ENCODE data around the gene IL34.
"Not testable (repeated sequence)": the region's sequence is repeated elsewhere in the genome, so short reads cannot be mapped to it uniquely, and the experiment has no call there.

The IL34 gene

DNA sequence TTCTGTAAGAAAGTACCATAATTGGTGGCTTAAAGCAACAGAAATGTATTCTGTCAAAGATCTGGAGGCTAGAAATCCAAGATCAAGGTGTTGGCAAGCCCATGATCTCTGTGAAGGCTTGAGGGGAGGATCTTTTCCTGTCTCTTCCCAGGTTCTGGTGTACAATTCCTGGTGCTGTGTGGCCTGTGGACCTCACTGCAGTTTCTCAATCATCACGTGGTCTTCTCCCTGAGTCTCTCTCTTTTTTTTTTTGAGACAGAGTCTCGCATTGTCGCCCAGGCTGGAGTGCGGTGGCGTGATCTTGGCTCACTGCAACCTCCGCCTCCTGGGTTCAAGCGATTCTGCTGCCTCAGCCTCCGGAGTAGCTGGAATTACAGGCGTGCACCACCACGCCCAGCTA is 12.7 kb upstream of the IL34 start:
- not testable (repeated sequence) for DNase-seq

DNA sequence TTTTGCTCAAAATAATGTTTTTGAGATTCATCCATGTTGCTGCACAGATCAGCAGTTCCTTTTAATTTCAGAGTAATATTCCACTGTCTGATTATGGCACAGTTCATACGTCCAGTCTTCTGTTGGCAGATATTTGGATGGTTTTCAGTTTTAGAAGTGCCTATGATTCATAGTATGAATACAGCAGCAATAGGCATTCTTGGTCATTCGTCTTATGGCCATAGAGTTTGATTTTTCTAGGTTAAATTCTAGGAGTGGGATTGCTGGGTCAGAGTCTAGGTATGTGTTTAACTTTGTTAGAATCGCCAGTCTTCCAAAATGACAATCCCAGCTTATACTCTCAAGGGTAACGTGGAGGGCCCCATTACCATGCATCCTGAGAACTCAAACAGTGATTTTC is 11.5 kb upstream of the IL34 start:
- DNase-seq = no peak

DNA sequence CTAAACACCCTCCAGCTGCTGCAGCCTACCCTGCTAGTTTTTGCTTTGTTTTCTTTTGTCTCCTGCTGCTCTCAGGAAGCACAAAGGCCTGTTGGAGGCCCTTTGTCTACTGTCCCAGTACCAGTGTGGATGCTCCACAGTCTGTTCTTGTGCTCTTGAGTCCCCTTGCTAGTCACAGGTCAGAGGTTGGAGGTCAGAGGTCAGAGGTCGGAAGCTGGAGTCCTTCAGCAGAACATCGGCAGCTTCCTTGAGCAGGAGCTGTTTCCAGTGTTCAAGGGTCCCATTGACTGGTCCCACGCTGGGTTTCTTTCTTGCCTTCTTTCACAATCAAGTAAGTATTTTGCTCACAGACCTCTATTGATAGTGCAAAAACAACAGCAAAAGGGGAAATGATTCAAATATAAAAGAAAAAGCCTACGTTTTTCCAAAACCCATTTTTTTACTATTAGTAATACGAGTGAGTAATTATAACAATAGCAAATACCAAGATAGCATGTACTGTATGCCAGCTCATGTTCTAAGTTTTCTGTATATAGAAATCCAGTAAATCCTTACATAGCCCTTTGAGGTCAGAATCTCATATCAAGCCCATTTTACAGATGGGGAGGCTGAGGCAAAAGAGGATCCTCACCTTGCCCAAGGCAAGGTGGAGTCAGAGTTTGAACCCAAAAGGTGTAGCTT is 10.9 kb upstream of the IL34 start:
- no peak for DNase-seq

DNA sequence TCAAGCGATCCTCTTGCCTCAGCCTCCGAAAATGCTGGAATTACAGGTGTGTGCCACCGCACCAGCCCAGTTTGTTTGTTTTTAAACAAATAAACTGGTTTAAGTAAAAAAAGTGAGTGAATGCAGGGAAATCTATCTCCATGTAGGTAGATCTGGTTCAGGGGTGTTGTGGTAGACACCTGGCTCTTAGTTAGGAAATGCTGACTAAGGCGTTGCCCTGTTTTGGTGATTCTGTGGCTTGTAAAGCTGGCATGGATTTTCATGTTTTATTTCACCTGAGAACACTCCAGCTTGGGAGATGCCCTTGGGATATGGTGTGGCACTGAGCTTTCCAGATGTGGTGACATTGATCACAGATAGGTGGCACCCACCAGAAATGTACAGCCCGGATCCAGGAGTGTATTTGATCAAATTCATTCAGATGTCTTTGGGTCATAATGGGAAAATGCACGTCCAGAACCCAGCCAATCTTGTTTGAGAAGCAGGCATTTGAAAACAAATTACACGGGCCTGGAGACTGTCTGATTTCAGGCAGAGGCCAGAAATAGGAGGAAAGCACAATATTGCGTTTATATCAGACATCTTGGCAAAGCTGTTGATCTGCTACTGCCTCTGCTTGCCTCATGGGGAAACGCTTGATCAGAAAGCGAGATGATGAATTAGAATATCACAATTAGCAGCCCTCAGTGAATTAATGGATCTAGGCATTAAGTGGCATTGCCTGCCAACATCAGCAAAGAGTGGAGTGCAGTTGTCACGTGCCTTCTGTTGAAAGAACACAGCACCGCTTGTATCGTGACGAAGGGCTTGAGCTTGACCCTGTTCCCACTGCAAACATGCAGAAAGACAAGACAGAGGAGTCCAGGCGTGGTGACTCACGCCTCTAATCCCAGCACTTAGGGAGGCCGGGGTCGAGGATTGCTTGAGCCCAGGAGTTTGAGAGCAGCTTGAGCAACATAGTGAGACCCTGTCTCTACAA is 7.3 kb upstream of the IL34 start:
- DNase-seq = no peak

DNA sequence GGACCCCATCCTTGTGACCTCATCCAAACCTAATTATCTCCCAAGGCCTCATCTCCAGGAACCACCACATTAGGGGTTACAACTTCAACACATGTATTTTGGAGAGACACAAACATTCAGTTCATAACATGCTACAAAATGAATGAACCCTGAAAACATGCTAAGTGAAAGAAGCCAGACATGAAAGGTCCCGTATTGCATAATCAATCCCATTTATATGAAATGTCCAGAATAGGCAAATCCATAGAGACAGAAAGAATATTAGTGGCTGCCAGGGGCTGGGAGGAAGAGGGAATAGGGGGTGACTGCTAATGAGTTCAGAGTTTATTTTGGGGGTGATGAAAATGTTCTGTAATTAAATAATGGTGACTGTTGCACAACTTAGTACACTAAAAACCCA is 3.7 kb upstream of the IL34 start:
- DNase-seq = no peak

DNA sequence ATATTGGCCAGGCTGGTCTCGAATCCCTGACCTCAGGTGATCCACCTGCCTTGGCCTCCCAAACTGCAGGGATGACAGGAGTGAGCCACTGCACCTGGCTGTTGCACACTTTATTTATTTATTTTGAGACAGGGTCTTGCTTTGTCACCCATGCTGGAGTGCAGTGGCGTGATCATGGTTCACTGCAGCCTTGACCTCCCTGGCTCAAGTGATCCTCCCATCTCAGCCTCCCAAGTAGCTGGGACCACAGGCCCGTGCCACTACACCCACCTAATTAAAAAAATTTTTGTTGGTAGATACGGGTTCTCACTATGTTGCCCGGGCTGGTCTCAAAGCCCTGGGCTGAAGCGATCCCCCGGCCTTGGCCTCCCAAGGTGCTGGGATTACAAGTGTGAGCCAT is 3.1 kb upstream of the IL34 start:
- not testable (repeated sequence) for DNase-seq

DNA sequence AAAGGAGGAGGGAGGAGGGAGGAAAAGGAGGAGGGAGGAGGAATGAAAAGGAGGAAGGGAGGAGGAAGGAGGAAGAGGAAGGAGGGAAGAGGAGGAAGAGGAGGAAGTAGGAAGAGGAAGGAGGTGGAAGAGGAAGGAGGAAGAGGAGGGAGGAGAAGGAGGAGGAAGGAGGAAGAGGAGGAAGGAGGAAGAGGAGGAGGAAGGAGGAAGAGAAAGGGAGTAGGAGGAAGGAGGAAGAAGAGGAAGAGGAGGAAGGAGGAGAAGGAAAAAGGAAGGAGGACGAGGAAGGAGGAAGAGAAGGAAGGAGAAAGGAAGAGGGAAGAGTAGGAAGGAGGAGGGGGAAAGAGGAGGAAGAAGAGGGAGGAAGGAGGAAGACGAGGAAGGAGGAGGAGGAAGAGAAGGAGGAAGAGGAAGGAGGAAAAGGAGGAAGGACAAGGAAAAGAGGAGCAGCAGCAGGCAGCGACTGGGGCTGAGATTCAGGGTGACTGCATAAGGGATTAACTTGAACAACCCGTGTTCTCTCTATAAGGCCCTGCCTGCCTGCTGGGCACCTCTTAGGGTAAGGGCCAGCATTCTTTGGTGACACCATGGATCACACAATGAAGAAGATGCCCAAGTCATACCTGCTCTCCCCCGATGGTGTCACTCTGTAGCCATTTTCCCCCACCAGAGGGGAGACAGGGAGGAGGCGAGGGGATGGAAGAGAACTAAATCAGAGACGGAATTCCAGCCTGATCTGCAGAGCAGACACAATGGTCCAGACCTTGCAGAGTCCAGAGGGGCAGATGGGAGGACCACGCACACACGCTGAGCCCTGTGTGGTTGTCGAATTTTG is 1.4 kb upstream of the IL34 start:
- DNase-seq = no peak

DNA sequence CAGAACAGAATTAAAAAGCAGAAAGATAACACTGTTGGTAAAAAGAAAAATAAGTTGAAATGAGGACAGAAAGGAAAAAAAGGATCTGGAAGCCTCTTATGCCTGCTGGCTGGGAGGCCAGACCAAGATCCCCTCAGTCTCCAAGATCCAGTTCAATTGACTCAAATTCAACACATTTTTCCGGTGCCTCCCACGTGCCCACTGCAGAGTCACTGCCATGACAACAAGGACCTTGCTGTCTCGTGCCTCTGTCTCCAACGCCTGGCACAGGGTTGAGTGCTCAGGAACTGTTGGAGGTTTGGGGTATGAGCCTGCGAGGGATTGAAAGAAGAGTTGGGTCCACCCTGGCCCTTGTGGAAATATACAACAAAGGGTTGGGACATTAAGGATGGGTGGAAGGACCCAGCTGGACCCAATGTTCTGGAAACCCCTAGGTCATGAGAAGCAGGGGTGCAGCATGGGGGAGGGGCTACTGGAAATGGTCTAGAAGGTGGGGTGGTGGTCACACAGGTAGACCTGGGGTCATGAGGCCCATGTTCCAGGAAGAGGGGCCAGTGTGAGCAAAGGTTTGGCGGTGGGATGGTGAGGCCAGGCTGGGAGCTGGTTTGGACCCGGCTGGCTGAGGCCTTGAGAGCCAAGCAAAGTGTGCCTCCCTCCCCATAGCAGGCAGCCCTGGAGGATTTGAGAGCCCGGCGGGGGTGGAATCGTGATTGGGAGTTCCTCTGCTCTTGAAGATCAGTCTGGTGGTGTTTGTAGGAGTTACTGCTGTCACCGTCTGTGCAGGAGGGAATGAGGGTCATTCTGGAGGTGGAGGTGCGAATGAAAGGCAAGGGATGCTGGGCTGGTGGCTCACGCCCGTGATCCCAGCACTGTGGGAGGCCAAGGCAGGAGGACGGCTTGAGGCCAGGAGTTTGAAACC is 1.3 kb downstream of the IL34 start:
- DNase-seq = no peak

DNA sequence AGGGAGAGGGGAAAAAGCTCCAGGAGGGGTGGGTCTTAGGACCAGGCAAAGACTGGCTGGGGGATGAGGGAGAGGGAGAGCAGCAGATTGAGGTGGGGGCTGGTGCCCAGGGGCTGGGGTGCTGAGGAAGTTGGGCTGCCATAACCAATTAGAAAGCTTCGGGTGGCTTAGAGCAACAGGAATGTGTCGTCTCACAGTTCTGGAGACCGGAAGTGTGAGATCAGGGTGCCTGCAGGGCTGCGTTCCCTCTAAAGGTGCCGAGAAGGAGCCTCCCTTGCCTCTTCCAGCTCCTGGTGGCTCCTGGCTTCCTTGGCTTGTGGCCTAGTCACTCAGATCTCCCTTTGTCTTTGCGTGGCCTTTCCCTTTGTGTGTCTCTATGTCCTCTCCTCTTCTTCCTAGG is 2.2 kb downstream of the IL34 start:
- no peak for DNase-seq

DNA sequence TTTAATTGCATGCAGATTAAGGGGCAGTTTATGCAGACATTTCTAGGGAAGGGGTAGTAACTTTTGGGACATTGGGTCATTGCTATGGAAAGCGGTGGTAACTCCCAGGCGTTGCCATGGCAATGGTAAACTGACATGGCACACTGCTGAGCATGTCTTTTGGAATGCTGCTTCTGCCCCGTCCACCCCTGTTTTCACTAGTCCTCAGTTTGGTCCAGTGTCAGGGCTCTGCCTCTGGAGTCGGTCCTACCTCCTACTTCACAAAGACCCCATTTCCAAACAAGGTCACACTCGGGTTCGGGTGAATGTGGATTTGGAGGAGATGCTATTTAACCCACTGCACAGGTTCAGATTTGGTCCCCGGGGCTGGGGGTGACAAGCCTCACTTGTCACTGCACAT is 2.9 kb downstream of the IL34 start:
- DNase-seq = no peak

DNA sequence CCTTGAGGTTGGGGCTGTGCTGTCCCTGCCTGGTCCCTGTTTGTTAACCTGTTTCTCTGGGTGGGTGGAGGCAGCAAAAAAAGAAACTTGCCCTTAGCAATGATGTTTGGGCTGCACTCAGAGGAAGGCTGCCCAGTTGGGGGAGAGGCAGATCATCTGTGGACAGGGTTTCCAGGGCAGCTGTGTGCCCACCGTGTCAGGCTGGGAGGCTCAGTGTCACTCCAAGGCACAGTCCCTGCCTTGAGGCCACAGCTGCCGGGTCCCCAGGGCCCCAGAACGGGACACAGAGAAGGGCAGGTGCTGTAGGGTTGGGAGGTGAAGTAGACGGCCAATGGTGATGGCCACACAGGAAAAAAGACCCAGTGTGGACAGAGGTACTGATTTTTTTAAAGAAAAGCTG is 3.9 kb downstream of the IL34 start:
- no peak for DNase-seq

DNA sequence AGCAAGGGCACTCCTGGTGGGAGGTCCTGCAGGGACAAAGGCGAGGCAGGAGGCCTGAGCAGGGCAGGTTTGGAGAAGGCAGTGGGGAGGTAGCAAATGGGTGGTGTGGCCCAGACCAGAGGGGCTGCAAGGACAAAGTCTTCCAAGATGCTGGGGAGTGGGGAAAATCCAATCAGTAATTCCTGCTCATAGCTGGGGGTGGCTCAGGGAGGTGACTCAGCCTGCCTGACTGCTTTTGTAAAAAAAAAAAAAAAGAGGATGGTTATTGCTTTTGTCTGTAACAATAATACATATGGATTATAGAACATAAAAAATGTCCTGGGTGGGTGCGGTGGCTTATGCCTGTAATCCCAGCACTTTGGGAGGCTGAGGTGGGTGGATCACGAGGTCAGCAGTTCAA is 5.2 kb downstream of the IL34 start:
- DNase-seq = no peak

DNA sequence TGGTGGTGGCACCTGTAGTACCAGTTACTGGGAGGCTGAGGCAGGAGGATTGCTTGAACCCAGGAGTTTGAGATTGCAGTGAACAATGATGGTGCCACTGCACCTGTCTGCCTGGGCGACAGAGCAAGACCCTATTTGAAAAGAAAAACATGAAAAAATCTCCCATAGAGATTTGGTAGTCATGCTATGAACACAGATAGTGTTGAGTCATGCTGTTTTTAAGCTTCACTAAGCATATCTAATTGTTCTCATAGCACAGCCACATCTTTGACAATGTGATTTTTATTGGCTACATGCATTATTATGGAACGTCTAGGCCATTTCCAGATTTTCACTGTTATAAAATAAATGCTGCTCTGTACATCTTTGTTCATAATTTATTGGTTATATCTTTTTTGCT is 6.0 kb downstream of the IL34 start:
- no peak for DNase-seq

DNA sequence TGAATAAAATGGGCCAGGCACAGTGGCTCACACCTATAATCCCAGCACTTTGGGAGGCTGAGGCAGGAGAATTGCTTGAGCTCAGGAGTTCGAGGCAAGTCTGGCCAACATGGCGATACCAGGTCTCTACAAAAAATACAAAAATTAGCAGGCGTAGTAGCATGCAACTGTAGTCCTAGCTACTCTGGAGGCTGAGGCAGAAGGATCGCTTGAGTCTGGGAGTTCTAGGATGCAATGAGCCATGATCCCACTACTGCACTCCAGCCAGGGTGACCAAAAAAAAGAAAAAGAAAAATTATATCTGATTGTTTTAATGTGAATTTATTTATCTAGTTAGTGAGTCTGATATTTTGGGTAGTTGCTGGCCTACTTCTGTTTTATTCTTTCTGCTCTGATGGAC is 7.0 kb downstream of the IL34 start:
- DNase-seq = no peak

DNA sequence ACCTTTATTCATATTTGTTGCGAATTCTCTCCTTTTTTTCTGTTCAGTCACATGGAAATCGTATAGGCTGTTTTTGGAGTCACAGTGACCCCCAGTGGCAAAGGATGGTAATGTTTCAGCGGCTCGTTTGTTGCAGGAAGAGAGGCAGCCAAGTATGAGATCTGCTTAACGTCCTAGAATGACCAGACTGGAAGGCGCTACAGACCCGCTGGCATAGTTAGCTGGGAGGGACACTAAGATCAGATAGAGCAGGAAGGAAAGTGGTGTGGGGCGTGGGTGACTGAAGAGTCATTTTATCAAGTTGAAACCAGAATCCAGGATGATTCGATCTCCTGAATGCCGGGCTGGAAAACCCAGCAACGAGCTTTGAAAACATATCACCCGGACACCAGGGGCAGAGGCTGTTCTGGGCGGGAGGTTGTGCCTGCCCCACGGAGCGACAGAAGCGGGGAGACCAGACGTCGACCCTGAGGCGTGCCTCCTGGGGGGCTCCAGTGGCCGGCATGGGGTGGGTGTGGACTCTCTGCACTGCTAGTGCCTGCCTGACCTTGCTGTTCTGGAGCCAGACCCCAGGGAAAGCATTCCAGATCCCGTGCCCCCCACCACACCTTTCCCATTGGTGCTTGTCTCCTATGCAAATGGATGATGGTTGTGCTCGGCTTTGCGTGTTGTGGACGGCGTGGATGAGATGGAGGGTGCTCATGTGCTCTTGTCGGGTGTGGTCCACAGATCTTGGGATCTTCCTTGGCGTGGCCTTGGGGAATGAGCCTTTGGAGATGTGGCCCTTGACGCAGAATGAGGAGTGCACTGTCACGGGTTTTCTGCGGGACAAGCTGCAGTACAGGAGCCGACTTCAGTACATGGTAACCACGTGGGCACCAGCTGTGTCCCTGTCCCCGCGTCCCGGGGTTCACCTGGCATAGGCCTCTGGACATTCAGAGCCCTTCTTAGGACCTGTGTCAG is 7.7 kb downstream of the IL34 start:
- no peak for DNase-seq

DNA sequence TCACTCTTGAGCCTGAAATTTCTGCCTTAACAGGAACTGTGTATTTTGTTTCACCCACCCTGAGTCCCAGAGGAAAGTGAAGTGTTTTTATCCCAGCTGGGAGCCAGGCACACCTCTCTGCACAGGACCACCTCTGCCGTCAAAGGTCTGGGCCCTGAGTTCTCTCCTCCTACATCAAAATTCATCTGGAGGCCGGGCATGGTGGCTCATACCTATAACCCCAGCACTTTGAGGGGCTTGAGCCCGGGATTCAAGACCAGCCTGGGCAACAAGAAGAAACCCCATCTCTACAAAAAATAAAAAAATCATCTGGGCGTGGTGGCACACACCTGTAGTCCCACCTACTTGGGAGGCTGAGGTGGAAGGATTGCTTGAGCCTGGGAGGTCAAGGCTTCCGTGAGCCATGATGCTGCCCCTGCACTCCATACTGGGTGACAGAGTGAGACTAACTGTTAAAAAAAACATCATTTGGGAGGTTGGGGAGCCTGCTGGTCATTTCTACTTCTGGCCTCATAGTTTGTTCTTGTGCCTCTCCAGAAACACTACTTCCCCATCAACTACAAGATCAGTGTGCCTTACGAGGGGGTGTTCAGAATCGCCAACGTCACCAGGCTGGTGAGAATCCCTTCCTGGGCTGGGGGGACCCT is 9.8 kb downstream of the IL34 start:
- no peak for DNase-seq

DNA sequence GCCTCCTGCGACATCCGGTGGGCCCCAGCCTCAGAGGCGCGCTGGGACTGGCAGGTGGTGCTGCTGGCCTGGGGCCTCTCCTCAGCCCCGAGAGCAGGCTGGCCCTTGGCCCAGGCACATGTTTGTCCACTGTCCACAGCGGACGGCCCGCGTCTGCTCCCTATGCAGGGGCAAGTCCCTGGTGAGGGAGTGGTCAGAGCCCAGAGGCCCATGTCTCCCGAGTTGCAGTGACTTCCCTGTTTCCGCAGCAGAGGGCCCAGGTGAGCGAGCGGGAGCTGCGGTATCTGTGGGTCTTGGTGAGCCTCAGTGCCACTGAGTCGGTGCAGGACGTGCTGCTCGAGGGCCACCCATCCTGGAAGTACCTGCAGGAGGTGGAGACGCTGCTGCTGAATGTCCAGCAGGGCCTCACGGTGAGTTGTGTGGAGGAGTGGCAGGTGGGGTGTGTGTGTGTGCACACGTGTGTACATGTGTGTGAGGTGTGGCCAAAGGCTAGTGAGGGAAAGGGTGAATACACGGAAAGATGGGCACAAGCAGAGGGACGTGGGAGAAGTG is 10.4 kb downstream of the IL34 start:
- no peak for DNase-seq

DNA sequence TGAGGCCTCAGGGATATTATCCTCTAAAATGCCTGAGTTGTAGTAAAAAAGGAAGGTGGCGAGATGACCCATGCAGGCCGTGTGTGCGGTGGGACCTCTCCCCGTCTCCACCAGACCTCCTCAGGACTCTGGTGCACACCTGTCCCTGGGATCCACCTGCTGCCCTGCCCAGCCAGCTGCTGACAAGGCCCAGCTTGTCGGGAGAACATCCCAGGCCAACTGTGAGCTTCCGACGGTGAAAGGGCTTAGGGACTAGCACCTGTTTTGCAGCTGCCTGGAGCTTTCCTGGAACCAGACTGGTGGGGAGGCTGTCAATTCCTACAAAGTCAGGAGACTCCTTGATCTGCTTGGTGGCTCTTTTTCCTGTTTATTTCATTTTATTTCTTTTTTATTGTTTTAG is 11.6 kb downstream of the IL34 start:
- peak; percentile 53 for DNase-seq

DNA sequence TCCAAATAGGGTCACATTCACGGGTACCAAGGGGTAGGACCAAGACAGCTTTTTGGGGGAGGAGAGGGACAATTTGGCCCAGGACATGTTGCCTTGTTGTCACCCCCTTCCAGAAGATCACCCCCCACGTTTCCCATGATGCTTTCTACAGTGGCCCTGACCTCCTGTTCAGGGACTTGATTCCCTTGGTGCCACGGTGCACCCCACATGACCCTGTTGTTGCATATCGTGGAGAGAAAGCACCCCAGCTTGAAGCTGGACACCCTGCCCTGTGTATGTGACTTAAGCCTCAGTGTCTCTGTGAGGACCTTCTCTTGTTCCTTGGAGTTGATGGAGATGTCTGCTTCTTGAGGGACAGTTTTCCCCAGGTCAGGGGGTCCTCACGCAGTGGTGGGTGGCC is 12.6 kb downstream of the IL34 start:
- no peak for DNase-seq

DNA sequence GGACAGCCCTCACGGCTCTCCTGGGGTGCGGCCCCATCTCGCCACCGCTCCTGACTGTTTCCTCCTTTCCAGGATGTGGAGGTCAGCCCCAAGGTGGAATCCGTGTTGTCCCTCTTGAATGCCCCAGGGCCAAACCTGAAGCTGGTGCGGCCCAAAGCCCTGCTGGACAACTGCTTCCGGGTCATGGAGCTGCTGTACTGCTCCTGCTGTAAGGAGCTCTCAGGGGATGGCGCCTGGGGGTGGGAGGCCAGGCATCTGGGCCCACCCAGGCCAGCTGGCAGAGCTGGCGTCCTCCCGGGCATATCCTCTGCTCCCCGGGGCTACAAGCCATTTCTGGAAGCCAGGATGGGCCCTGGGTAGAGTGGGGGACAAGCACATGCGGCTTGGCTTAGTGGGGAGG is 13.2 kb downstream of the IL34 start:
- DNase-seq = no peak
